HepG2 (cell line): ENCODE measurements around the gene MED10. TPM values are rescaled to one million over a fixed set of nuclear protein-coding genes. Genes with fewer than 3 reads are reported as not detected.

Experiments
- ATF2 ChIP-seq: sonication (generic); formaldehyde crosslinking; IDR thresholded peaks from 2 replicates; pipeline ENCODE4 v1.4.0; 2020; ENCODE audit warnings: missing genetic modification reagents
- ATF6 ChIP-seq: sonication (generic); formaldehyde crosslinking; conservative IDR thresholded peaks from 2 replicates; pipeline ENCODE4 v1.4.0; 2020; ENCODE audit warnings: missing genetic modification reagents
- HNRNPK ChIP-seq: fragments of 200-400 bp; formaldehyde crosslinking; IDR thresholded peaks from 2 replicates; pipeline ENCODE4 v1.6.1; 2018; ENCODE audit warnings: low read length, low read depth, moderate library complexity, mild to moderate bottlenecking; ENCODE audit not compliant: poor library complexity, severe bottlenecking
- KLF11 ChIP-seq: IDR thresholded peaks from 2 replicates; pipeline ENCODE4 v1.6.1; 2016; ENCODE audit warnings: missing compliant biosample characterization
- KLF9 ChIP-seq: IDR thresholded peaks from 2 replicates; pipeline ENCODE4 v1.6.1; 2016; ENCODE audit warnings: low read depth
- SKIL ChIP-seq: sonication (generic); formaldehyde crosslinking; IDR thresholded peaks from 2 replicates; pipeline ENCODE4 v1.8.0; 2022; ENCODE audit warnings: missing genetic modification reagents, mild to moderate bottlenecking, moderate library complexity, borderline replicate concordance
- TEF ChIP-seq: sonication (generic); formaldehyde crosslinking; IDR thresholded peaks from 2 replicates; pipeline ENCODE4 v1.5.0; 2020; ENCODE audit warnings: missing genetic modification reagents
- ZFP36L2 ChIP-seq: sonication (generic); formaldehyde crosslinking; IDR thresholded peaks from 2 replicates; pipeline ENCODE4 v1.4.0; 2020; ENCODE audit warnings: missing genetic modification reagents
- ZNF331 ChIP-seq: sonication (generic); formaldehyde crosslinking; IDR thresholded peaks from 2 replicates; pipeline ENCODE4 v1.4.0; 2020; ENCODE audit warnings: missing genetic modification reagents
- ZNF704 ChIP-seq: sonication (generic); formaldehyde crosslinking; IDR thresholded peaks from 2 replicates; pipeline ENCODE4 v1.8.1; 2023; ENCODE audit warnings: mild to moderate bottlenecking, inconsistent platforms, moderate library complexity, missing genetic modification reagents, borderline replicate concordance
- polyA plus RNA-seq, 8 experiments: library from polyadenylated mRNA; depleted of rRNA in 3 of 8; stranded (reverse) in 7 of 8; unstranded in 1 of 8; fragments of >200 nt; fragmentation: Illumina TruSeq in 4 of 8; extraction: Trizol in 4 of 8; gene quantifications; 2 replicates each; pipeline versions ENCODE4 v1.2.1 to v1.2.3, GENCODE V29; 2011 to 2016; ENCODE audit warnings: low read depth in 4 of 8, missing spikeins in 1 of 8, mixed read lengths in 1 of 8; ENCODE audit not compliant: insufficient read depth in 1 of 8
- total RNA-seq, 5 experiments: library from RNA; depleted of rRNA; stranded (reverse); fragments of >200 nt; fragmentation: Illumina TruSeq; extraction: Trizol; gene quantifications; 2 replicates each; pipeline ENCODE4 v1.2.3, GENCODE V29; 2016; ENCODE audit warnings: low read depth in 1 of 5
- TF ChIP-seq, protein P1 (sequence below): sonication (generic); formaldehyde crosslinking; IDR thresholded peaks from 2 replicates; pipeline ENCODE4 v1.5.0; 2020; ENCODE audit warnings: missing genetic modification reagents
- TF ChIP-seq, protein P2 (sequence below), 2 experiments: IDR thresholded peaks; 2 replicates each; pipeline ENCODE4 v1.6.1; 2011 to 2012; ENCODE audit warnings: low read length in 2 of 2, borderline replicate concordance in 1 of 2, low read depth in 1 of 2, mild to moderate bottlenecking in 1 of 2, moderate library complexity in 1 of 2

The MED10 gene
- total and polyA plus RNA-seq, 2 of the 13 experiments (the other 11 are each of a cell fraction or from before 2014, with no cell fraction given), result 11.2 to 23.7 TPM

DNA sequence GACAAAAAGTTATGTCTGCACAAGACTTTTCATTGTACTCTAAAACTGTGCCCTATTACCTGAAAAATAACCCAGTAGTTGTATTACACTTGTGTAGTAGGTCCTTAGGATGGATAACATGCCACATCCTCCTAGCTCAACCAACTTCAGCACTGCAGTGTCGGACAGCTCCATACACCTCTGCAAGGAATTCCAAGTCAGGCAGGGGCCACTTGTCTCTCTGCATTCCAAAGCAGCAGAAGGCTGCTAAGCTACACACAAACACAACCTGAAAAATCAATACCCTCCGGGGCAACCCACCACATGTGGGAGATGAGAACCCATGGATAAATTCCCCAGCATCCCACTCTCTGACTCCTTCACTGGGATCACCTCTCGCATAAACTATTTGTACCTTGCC is 50.2 kb downstream of the MED10 start (continued):
- TF ChIP-seq ATF6 (CRISPR knock-in tag) (0 out of 2 replicates have a peak, but pooled peaks have one; percentile 46), KLF9 (CRISPR knock-in tag) (no peak), ZFP36L2 (no peak), HNRNPK (no peak), ATF2 (CRISPR knock-in tag) (no peak), ZNF704 (no peak), KLF11 (CRISPR knock-in tag) (no peak), TEF (CRISPR knock-in tag) (no peak), ZNF331 (peak; percentile 45; the same call in 1 of the 2 replicates), SKIL (CRISPR knock-in tag) (no peak)
- TF ChIP-seq, protein P1, sequence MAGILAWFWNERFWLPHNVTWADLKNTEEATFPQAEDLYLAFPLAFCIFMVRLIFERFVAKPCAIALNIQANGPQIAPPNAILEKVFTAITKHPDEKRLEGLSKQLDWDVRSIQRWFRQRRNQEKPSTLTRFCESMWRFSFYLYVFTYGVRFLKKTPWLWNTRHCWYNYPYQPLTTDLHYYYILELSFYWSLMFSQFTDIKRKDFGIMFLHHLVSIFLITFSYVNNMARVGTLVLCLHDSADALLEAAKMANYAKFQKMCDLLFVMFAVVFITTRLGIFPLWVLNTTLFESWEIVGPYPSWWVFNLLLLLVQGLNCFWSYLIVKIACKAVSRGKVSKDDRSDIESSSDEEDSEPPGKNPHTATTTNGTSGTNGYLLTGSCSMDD (CRISPR knock-in tag), result no peak
- TF ChIP-seq, protein P2, sequence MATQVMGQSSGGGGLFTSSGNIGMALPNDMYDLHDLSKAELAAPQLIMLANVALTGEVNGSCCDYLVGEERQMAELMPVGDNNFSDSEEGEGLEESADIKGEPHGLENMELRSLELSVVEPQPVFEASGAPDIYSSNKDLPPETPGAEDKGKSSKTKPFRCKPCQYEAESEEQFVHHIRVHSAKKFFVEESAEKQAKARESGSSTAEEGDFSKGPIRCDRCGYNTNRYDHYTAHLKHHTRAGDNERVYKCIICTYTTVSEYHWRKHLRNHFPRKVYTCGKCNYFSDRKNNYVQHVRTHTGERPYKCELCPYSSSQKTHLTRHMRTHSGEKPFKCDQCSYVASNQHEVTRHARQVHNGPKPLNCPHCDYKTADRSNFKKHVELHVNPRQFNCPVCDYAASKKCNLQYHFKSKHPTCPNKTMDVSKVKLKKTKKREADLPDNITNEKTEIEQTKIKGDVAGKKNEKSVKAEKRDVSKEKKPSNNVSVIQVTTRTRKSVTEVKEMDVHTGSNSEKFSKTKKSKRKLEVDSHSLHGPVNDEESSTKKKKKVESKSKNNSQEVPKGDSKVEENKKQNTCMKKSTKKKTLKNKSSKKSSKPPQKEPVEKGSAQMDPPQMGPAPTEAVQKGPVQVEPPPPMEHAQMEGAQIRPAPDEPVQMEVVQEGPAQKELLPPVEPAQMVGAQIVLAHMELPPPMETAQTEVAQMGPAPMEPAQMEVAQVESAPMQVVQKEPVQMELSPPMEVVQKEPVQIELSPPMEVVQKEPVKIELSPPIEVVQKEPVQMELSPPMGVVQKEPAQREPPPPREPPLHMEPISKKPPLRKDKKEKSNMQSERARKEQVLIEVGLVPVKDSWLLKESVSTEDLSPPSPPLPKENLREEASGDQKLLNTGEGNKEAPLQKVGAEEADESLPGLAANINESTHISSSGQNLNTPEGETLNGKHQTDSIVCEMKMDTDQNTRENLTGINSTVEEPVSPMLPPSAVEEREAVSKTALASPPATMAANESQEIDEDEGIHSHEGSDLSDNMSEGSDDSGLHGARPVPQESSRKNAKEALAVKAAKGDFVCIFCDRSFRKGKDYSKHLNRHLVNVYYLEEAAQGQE (IDR thresholded peaks at IDR 0.05; ENCODE audit: borderline replicate concordance in 1 of 2, low read depth in 1 of 2, low read length in 2 of 2), result peak; percentile 80 to 97
